Endothelial cell of umbilical vein (primary cell): ENCODE data around the gene RNF19B. TPM values are rescaled to one million over a fixed set of nuclear protein-coding genes. Genes with fewer than 3 reads are reported as not detected.

Experiments used
- BruUV-seq: library from RNA; stranded (reverse); fragments of 400-500 nt; replicated peaks from 2 replicates; lab custom pipeline; 2021; lab: Mats Ljungman, UMichigan
- CTCF ChIA-PET: fragments of 300-600, 350-600 bp; sonication (Branson Sonifier 250); formaldehyde crosslinking; loops from one replicate; lab custom pipeline; 2021; ENCODE audit warnings: antibody characterized with exemption, inconsistent platforms; lab: Charles Lee
- POLR2A ChIA-PET: fragments of 300-600, 350-600 bp; sonication (Branson Sonifier 250); formaldehyde crosslinking; loops from one replicate; lab custom pipeline; 2021; ENCODE audit warnings: antibody characterized with exemption, inconsistent platforms; lab: Charles Lee
- DNase-seq: peaks from one replicate; pipeline ENCODE4 v3.0.0-alpha.2; 2011; ENCODE audit warnings: low read depth, low spot score
- FAIRE-seq: peaks from 2 replicates; lab custom pipeline; 2011; peaks lifted over from hg19 to GRCh38; lab: Jason Lieb, UNC
- H2AFZ ChIP-seq: 2 replicates; pipeline ENCODE4 v1.6.0; 2012; ENCODE audit warnings: low read depth, low read length, control low read depth, inconsistent platforms
- H3K27ac ChIP-seq: 2 replicates; pipeline ENCODE4 v1.5.1; 2011; ENCODE audit warnings: low read depth, mild to moderate bottlenecking, control low read depth, low read length, moderate library complexity; ENCODE audit not compliant: insufficient read depth
- H3K27me3 ChIP-seq, 2 experiments: 2 replicates each; pipeline versions ENCODE4 v1.6.0 to v1.6.1; 2011; ENCODE audit warnings: low read length in 2 of 2, mixed read lengths in 1 of 2; ENCODE audit not compliant: control insufficient read depth in 2 of 2, insufficient read depth in 2 of 2
- H3K36me3 ChIP-seq, 2 experiments: 2 replicates in 1 of 2; 3 replicates in 1 of 2; pipeline ENCODE4 v1.5.1; 2011; ENCODE audit warnings: low read length in 2 of 2, mild to moderate bottlenecking in 1 of 2, moderate library complexity in 1 of 2; ENCODE audit not compliant: control insufficient read depth in 2 of 2, insufficient read depth in 2 of 2; ENCODE audit errors: extremely low read depth in 1 of 2
- H3K4me1 ChIP-seq: 3 replicates; pipeline ENCODE4 v1.5.1; 2011; ENCODE audit warnings: mild to moderate bottlenecking, low read length; ENCODE audit not compliant: control insufficient read depth, insufficient read depth; ENCODE audit errors: extremely low read depth
- H3K4me2 ChIP-seq: 2 replicates; pipeline ENCODE4 v1.6.1; 2011; ENCODE audit warnings: low read length, control low read depth, mixed read lengths; ENCODE audit not compliant: insufficient read depth
- H3K4me3 ChIP-seq, 3 experiments: fragments of 200-600 bp in 1 of 3; sonication (generic), shearing (Covaris generic) in 1 of 3; replicated peaks in 1 of 3; 2 replicates each; pipeline ENCODE4 v1.5.1; 2011 to 2016; ENCODE audit warnings: control low read depth in 3 of 3, low read length in 3 of 3, mild to moderate bottlenecking in 2 of 3, inconsistent platforms in 1 of 3, low read depth in 1 of 3, moderate library complexity in 1 of 3; ENCODE audit not compliant: insufficient read depth in 1 of 3
- H3K79me2 ChIP-seq: 2 replicates; pipeline ENCODE4 v1.6.0; 2012; ENCODE audit warnings: low read length, inconsistent platforms; ENCODE audit not compliant: control insufficient read depth, insufficient read depth
- H3K9ac ChIP-seq: replicated peaks from 2 replicates; pipeline ENCODE3; 2011; ENCODE audit warnings: low read length, control low read depth; ENCODE audit not compliant: insufficient read depth; ENCODE audit errors: extremely low read depth
- H3K9me1 ChIP-seq: replicated peaks from 3 replicates; pipeline ENCODE4 v1.6.0; 2011; ENCODE audit warnings: mild to moderate bottlenecking, low read length; ENCODE audit not compliant: control insufficient read depth, insufficient read depth; ENCODE audit errors: extremely low read depth
- H3K9me3 ChIP-seq: replicated peaks from 2 replicates; pipeline ENCODE4 v1.5.1; 2012; ENCODE audit warnings: low read length, inconsistent platforms; ENCODE audit not compliant: control insufficient read depth, insufficient read depth
- H4K20me1 ChIP-seq: replicated peaks from 2 replicates; pipeline ENCODE3; 2011; ENCODE audit warnings: mild to moderate bottlenecking, low read length; ENCODE audit not compliant: control insufficient read depth, insufficient read depth; ENCODE audit errors: extremely low read depth
- EZH2 ChIP-seq: IDR thresholded peaks from 2 replicates; pipeline ENCODE4 v1.6.1; 2012; ENCODE audit warnings: borderline replicate concordance, low read depth, mild to moderate bottlenecking, moderate library complexity, low read length, inconsistent platforms; ENCODE audit not compliant: severe bottlenecking
- FOS ChIP-seq: IDR thresholded peaks from 2 replicates; pipeline ENCODE4 v1.6.1; 2011; ENCODE audit warnings: mild to moderate bottlenecking, low read length, moderate library complexity, borderline replicate concordance; ENCODE audit not compliant: insufficient read depth
- GATA2 ChIP-seq: IDR thresholded peaks from 2 replicates; pipeline ENCODE4 v1.7.0; 2011; ENCODE audit warnings: low read depth, mild to moderate bottlenecking, moderate library complexity, mixed read lengths, low read length; ENCODE audit not compliant: insufficient read length, insufficient read depth
- JUN ChIP-seq: IDR thresholded peaks from 2 replicates; pipeline ENCODE4 v1.6.1; 2011; ENCODE audit warnings: borderline replicate concordance, low read depth; ENCODE audit not compliant: insufficient read length, insufficient read depth
- MYC ChIP-seq: IDR thresholded peaks from one replicate; pipeline ENCODE4 v1.6.1; 2011; ENCODE audit warnings: mild to moderate bottlenecking, low read depth, low read length
- POLR2A ChIP-seq: IDR thresholded peaks from 2 replicates; pipeline ENCODE4 v1.6.1; 2012; ENCODE audit warnings: low read depth, mild to moderate bottlenecking, control low read depth, low read length
- POLR2AphosphoS5 ChIP-seq: IDR thresholded peaks from 2 replicates; pipeline ENCODE4 v1.6.1; 2012; ENCODE audit warnings: low read depth, mild to moderate bottlenecking, control low read depth, low read length, moderate library complexity; ENCODE audit not compliant: insufficient read depth
- dilution Hi-C: fragments of 300-500 bp; cut with MboI; formaldehyde crosslinking; loops from one replicate; pipeline ENCODE4 v1.15.0; 2019; ENCODE audit warnings: low sequenced_read_pairs; ENCODE audit not compliant: extremely low pct_ligation_motif_present
- intact Hi-C: fragments of 100-400 bp; cut with micrococcal nuclease; formaldehyde crosslinking; loops from one replicate; pipeline ENCODE4 v1.10.0; 2022
- polyA plus RNA-seq, 4 experiments: library from polyadenylated mRNA; depleted of rRNA in 3 of 4; stranded (reverse) in 3 of 4; unstranded in 1 of 4; fragments of >200 nt; gene quantifications; 2 replicates each; pipeline versions ENCODE4 v1.2.1 to v1.2.3, GENCODE V29; 2011 to 2012; ENCODE audit warnings: missing spikeins in 1 of 4
- total RNA-seq: library from RNA; stranded (reverse); gene quantifications from 2 replicates; pipeline ENCODE4 v1.2.3, GENCODE V29; 2021
- TF ChIP-seq, protein P1 (sequence below): IDR thresholded peaks from 2 replicates; pipeline ENCODE4 v1.6.1; 2011; ENCODE audit not compliant: insufficient read depth, insufficient read length
- TF ChIP-seq, protein P2 (sequence below), 2 donors: IDR thresholded peaks; 1 replicate in 1 of 2; 2 replicates in 1 of 2; pipeline ENCODE4 v1.5.1; 2011; ENCODE audit warnings: low read length in 2 of 2, mild to moderate bottlenecking in 2 of 2, moderate library complexity in 2 of 2, control low read depth in 1 of 2, inconsistent platforms in 1 of 2, low read depth in 1 of 2; ENCODE audit not compliant: insufficient read depth in 1 of 2; ENCODE audit errors: extremely low read depth in 1 of 2

RNF19B gene
- total and polyA plus RNA-seq, 2 donors (not counting 3 experiments of a cell fraction or from before 2014, with no cell fraction given) = 19.2 to 25.6 TPM

DNA sequence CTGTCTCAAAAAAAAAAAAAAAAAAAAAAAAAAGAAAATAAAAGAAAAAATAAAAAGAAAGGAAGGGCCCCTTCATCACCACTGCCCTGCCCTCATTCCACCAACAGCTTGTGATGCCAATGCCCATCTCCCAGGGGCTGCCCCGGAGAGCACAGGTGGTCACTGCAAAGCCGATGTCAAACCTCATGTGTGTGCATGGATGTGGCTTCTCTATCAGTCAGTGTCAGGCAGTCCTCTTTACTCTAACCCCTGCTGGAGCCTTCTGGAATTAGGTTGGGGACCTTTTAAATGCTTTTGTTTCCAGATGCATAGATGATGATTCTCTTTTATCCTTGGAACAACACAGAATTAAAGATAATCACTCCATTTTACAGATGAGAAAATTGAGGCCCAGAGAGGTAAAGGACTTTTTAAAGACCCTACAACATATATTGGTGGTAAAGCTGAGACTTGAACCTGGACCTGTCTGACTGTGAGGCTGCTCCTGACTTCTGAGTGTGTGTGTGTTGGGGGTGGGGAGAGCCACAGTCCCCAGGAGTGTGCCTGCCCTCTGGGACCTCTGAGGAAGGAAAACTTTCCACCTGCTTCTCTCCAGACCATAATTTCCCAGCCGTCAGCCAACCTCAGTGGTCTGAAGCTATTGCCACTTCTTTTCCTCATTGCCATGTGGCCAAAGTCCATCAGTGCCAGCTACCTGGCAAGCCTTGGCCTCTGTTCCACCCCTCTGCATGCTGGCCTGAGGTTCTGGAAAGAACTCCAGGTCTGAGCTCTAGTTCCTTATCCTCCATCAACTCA, 60.4 kb downstream of the RNF19B start:
- H3K9ac ChIP-seq = no peak overlapping the region
- H3K9me1 ChIP-seq = no peaks in the 10 kb centered on the region
- H3K4me1 ChIP-seq = peaks cover 5% of the 10 kb centered on the region
- H3K27ac ChIP-seq = no peak overlapping the region
- no peak for TF ChIP-seq EZH2
- TF ChIP-seq, protein P1, sequence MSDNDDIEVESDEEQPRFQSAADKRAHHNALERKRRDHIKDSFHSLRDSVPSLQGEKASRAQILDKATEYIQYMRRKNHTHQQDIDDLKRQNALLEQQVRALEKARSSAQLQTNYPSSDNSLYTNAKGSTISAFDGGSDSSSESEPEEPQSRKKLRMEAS = no peak
- TF ChIP-seq POLR2AphosphoS5 = no peak
- TF ChIP-seq POLR2A = no peak
- TF ChIP-seq GATA2 = no peak
- no peak for TF ChIP-seq JUN
- no peak for TF ChIP-seq FOS
- TF ChIP-seq MYC = no peak
- TF ChIP-seq, protein P2, sequence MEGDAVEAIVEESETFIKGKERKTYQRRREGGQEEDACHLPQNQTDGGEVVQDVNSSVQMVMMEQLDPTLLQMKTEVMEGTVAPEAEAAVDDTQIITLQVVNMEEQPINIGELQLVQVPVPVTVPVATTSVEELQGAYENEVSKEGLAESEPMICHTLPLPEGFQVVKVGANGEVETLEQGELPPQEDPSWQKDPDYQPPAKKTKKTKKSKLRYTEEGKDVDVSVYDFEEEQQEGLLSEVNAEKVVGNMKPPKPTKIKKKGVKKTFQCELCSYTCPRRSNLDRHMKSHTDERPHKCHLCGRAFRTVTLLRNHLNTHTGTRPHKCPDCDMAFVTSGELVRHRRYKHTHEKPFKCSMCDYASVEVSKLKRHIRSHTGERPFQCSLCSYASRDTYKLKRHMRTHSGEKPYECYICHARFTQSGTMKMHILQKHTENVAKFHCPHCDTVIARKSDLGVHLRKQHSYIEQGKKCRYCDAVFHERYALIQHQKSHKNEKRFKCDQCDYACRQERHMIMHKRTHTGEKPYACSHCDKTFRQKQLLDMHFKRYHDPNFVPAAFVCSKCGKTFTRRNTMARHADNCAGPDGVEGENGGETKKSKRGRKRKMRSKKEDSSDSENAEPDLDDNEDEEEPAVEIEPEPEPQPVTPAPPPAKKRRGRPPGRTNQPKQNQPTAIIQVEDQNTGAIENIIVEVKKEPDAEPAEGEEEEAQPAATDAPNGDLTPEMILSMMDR (IDR thresholded peaks at IDR 0.05; ENCODE audit: extremely low read depth in 1 of 2, insufficient read depth in 1 of 2, low read depth in 1 of 2, low read length in 2 of 2) = no peak
- no peak overlapping the region for H3K4me3 ChIP-seq
- H3K9me3 ChIP-seq = no peaks in the 10 kb centered on the region
- BruUV-seq = no TSS peak
- H3K4me2 ChIP-seq = no peak overlapping the region
- no peaks in the 10 kb centered on the region for H3K36me3 ChIP-seq
- DNase-seq = no peak
- H2AFZ ChIP-seq = no peak overlapping the region
- no peak for FAIRE-seq
- intact Hi-C loops (no loop called here), dilution Hi-C loops (no loop called here)
- H3K79me2 ChIP-seq = no peaks in the 10 kb centered on the region
- H3K27me3 ChIP-seq = peaks cover 0 to 3% of the 10 kb centered on the region in 2 experiments
- no peaks in the 10 kb centered on the region for H4K20me1 ChIP-seq
- ChIA-PET CTCF (interaction anchor here (1.5 to 1.8 kb wide), 2 partner anchors 29 to 185 kb away, joined by 4 to 5 read pairs; no protein-coding TSS in a partner anchor), POLR2A (interaction anchor here (0.7 kb wide), 1 partner anchor 28 kb away, joined by 7 read pairs; no protein-coding TSS in a partner anchor)
